GM12878 (cell line): ENCODE measurements around the gene ZSCAN20. TPM values are rescaled to one million over a fixed set of nuclear protein-coding genes. Genes with fewer than 3 reads are reported as not detected.
A peak's percentile ranks its signal among the peaks of the same experiment; 100 is the strongest.

ENCODE experiments used
- ASH2L ChIP-seq: fragments of 300-600, 200-600 bp; sonication (generic); IDR thresholded peaks from 2 replicates; pipeline ENCODE4 v1.6.1; 2017; ENCODE audit warnings: low read depth, mild to moderate bottlenecking, borderline replicate concordance
- ATF7 ChIP-seq: fragments of 450-650 bp; IDR thresholded peaks from 2 replicates; pipeline ENCODE4 v1.6.1; 2016; ENCODE audit warnings: low read depth, mild to moderate bottlenecking
- IKZF2 ChIP-seq, 2 experiments: fragments of 450-650 bp; IDR thresholded peaks; 2 replicates each; pipeline ENCODE4 v1.6.1; 2017; ENCODE audit warnings: mild to moderate bottlenecking in 2 of 2, moderate library complexity in 2 of 2
- KAT2A ChIP-seq: conservative IDR thresholded peaks from 2 replicates; pipeline ENCODE4 v1.6.1; 2011; ENCODE audit warnings: low read depth, low read length; ENCODE audit not compliant: control insufficient read depth
- MTA2 ChIP-seq: fragments of 450-650 bp; IDR thresholded peaks from 2 replicates; pipeline ENCODE4 v1.6.1; 2016; ENCODE audit warnings: low read depth, mild to moderate bottlenecking, moderate library complexity
- PAX8 ChIP-seq: fragments of 450-650 bp; IDR thresholded peaks from 2 replicates; pipeline ENCODE4 v1.6.1; 2017; ENCODE audit warnings: mild to moderate bottlenecking, moderate library complexity
- PBX3 ChIP-seq: IDR thresholded peaks from 2 replicates; pipeline ENCODE4 v1.6.1; 2011; ENCODE audit warnings: mild to moderate bottlenecking, low read depth, low read length, moderate library complexity; ENCODE audit not compliant: insufficient replicate concordance
- POLR2AphosphoS2 ChIP-seq: IDR thresholded peaks from 2 replicates; pipeline ENCODE4 v1.6.1; 2011; ENCODE audit warnings: low read depth, mild to moderate bottlenecking, low read length, improper control_type of control experiment, moderate library complexity
- RBBP5 ChIP-seq: fragments of 200-600 bp; sonication (generic); conservative IDR thresholded peaks from 2 replicates; pipeline ENCODE4 v1.6.1; 2016
- REST ChIP-seq: IDR thresholded peaks from 2 replicates; pipeline ENCODE4 v1.6.1; 2012; ENCODE audit warnings: mild to moderate bottlenecking, low read depth, low read length
- ZSCAN29 ChIP-seq: fragments of 450-650 bp; IDR thresholded peaks from 2 replicates; pipeline ENCODE4 v1.6.1; 2017; ENCODE audit warnings: mild to moderate bottlenecking, moderate library complexity
- polyA plus RNA-seq, 11 experiments: library from polyadenylated mRNA; depleted of rRNA in 4 of 11; unstranded in 6 of 11; stranded (reverse) in 5 of 11; fragments of >200 nt; fragmentation: Nextera tagmentation in 4 of 11; fragmentation: Illumina TruSeq in 1 of 11; extraction: Ambion mirVana in 4 of 11; extraction: Trizol in 1 of 11; gene quantifications; 1 replicate in 1 of 11; 2 replicates in 10 of 11; pipeline versions ENCODE4 v1.2.1 to v1.2.3, GENCODE V29; 2011 to 2016; ENCODE audit warnings: inconsistent platforms in 2 of 11, missing spikeins in 2 of 11, low read depth in 1 of 11
- total RNA-seq, 4 experiments: library from RNA; depleted of rRNA in 3 of 4; stranded (reverse); fragments of >200 nt in 3 of 4; fragmentation: Illumina TruSeq in 1 of 4; extraction: Trizol in 1 of 4; gene quantifications; 2 replicates each; pipeline versions ENCODE4 v1.2.1 to v1.2.3, GENCODE V29; 2013 to 2021
- TF ChIP-seq, protein P1 (sequence below): fragments of 450-650 bp; IDR thresholded peaks from 2 replicates; pipeline ENCODE4 v1.6.1; 2014; ENCODE audit warnings: mild to moderate bottlenecking
- TF ChIP-seq, protein P2 (sequence below): IDR thresholded peaks from 2 replicates; pipeline ENCODE4 v1.6.1; 2012; ENCODE audit warnings: improper control_type of control experiment, low read depth, low read length; ENCODE audit not compliant: insufficient replicate concordance
- TF ChIP-seq, protein P3 (sequence below): fragments of 150-350 bp; IDR thresholded peaks from 2 replicates; pipeline ENCODE4 v1.6.1; 2014; ENCODE audit warnings: mild to moderate bottlenecking, low read depth, low read length

The ZSCAN20 gene
- total and polyA plus RNA-seq, 10 of the 15 experiments (the other 5 are each of a cell fraction or from before 2014, with no cell fraction given), result 0.35 to 5.1 (median 2.4) TPM

DNA sequence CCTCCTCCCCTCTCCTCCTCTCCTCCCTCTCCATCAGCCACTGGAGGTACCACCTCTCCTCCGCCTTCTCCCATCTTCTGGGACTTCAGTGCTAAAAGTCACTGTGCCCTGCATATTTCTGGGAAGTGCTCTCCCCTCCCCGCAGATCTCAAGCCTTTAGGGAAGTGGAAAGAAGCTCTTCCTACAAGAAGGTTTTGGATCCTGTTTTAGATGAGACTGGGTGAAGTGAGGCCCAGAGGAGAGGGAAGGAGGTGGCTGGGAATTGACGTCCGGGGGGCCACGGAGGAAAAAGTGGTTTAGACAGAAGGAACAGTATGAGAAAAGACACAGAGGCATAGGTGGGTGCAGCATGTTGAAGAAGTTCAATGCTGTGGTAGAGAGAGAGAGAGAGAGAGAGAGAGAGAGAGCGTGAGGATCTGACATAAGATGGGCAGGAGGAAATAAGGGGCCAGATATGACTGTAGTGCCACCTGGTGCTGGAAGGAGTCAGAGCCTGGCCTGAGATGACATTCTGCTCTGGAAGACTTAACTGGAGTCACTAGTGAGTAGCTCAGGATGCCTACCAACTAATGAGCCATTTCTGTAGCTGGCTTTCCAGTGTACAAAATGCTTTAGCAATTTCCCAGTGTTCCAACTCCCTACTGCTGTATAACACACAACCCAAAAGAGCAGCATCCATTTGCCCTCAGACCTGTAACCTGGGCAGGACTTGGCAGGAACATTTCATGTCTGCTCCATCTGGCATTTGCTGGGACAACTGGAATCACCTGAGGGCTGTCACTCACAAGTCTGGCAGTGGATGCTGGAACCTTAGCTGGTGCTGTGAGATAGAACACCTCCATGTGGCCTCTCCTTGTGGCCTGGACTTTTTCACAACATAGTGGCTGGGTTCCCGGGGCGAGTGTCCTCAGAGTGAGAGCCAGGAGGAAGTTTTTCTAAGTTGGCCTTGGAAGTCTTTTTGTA lies 16.6 kb upstream of the ZSCAN20 start (continued):
- TF ChIP-seq, protein P1, sequence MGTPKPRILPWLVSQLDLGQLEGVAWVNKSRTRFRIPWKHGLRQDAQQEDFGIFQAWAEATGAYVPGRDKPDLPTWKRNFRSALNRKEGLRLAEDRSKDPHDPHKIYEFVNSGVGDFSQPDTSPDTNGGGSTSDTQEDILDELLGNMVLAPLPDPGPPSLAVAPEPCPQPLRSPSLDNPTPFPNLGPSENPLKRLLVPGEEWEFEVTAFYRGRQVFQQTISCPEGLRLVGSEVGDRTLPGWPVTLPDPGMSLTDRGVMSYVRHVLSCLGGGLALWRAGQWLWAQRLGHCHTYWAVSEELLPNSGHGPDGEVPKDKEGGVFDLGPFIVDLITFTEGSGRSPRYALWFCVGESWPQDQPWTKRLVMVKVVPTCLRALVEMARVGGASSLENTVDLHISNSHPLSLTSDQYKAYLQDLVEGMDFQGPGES, result no peak
- peak; percentile 55 for TF ChIP-seq IKZF2 (IDR thresholded peaks at IDR 0.05)
- no peak for TF ChIP-seq ASH2L
- TF ChIP-seq, protein P2, sequence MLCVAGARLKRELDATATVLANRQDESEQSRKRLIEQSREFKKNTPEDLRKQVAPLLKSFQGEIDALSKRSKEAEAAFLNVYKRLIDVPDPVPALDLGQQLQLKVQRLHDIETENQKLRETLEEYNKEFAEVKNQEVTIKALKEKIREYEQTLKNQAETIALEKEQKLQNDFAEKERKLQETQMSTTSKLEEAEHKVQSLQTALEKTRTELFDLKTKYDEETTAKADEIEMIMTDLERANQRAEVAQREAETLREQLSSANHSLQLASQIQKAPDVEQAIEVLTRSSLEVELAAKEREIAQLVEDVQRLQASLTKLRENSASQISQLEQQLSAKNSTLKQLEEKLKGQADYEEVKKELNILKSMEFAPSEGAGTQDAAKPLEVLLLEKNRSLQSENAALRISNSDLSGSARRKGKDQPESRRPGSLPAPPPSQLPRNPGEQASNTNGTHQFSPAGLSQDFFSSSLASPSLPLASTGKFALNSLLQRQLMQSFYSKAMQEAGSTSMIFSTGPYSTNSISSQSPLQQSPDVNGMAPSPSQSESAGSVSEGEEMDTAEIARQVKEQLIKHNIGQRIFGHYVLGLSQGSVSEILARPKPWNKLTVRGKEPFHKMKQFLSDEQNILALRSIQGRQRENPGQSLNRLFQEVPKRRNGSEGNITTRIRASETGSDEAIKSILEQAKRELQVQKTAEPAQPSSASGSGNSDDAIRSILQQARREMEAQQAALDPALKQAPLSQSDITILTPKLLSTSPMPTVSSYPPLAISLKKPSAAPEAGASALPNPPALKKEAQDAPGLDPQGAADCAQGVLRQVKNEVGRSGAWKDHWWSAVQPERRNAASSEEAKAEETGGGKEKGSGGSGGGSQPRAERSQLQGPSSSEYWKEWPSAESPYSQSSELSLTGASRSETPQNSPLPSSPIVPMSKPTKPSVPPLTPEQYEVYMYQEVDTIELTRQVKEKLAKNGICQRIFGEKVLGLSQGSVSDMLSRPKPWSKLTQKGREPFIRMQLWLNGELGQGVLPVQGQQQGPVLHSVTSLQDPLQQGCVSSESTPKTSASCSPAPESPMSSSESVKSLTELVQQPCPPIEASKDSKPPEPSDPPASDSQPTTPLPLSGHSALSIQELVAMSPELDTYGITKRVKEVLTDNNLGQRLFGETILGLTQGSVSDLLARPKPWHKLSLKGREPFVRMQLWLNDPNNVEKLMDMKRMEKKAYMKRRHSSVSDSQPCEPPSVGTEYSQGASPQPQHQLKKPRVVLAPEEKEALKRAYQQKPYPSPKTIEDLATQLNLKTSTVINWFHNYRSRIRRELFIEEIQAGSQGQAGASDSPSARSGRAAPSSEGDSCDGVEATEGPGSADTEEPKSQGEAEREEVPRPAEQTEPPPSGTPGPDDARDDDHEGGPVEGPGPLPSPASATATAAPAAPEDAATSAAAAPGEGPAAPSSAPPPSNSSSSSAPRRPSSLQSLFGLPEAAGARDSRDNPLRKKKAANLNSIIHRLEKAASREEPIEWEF, result no peak
- TF ChIP-seq KAT2A, result no peak
- TF ChIP-seq ATF7, result peak; percentile 42; the same call in 1 of the 2 replicates
- TF ChIP-seq ZSCAN29, result no peak
- peak; percentile 44 for TF ChIP-seq PBX3
- TF ChIP-seq PAX8, result no peak
- no peak for TF ChIP-seq POLR2AphosphoS2
- no peak for TF ChIP-seq RBBP5
- no peak for TF ChIP-seq MTA2
- TF ChIP-seq, protein P3, sequence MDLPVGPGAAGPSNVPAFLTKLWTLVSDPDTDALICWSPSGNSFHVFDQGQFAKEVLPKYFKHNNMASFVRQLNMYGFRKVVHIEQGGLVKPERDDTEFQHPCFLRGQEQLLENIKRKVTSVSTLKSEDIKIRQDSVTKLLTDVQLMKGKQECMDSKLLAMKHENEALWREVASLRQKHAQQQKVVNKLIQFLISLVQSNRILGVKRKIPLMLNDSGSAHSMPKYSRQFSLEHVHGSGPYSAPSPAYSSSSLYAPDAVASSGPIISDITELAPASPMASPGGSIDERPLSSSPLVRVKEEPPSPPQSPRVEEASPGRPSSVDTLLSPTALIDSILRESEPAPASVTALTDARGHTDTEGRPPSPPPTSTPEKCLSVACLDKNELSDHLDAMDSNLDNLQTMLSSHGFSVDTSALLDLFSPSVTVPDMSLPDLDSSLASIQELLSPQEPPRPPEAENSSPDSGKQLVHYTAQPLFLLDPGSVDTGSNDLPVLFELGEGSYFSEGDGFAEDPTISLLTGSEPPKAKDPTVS, result no peak
- no peak for TF ChIP-seq REST
